Calu3 (cell line): ENCODE measurements around the gene TPH2. TPM values are rescaled to one million over a fixed set of nuclear protein-coding genes. Genes with fewer than 3 reads are reported as not detected.

Source experiments
- BruUV-seq: library from RNA; stranded (reverse); fragments of 400-500 nt; replicated peaks from 2 replicates; lab custom pipeline; 2021; lab: Mats Ljungman, UMichigan
- CTCF ChIA-PET: fragments of 300-600 bp; sonication (Branson Sonifier 250); formaldehyde crosslinking; loops from one replicate; lab custom pipeline; 2022; ENCODE audit warnings: antibody characterized with exemption; lab: Charles Lee
- DNase-seq: peaks from one replicate; pipeline ENCODE4 v3.0.0; 2022
- H3K27ac Mint-ChIP-seq: one replicate; pipeline ENCODE4 v1.8.0; 2022; ENCODE audit warnings: mixed read lengths; ENCODE audit not compliant: unreplicated experiment
- H3K27me3 Mint-ChIP-seq: one replicate; pipeline ENCODE4 v1.8.0; 2022; ENCODE audit warnings: mixed read lengths; ENCODE audit not compliant: unreplicated experiment
- H3K36me3 Mint-ChIP-seq: one replicate; pipeline ENCODE4 v1.8.0; 2022; ENCODE audit warnings: mild to moderate bottlenecking, moderate library complexity, mixed read lengths; ENCODE audit not compliant: insufficient read depth, unreplicated experiment
- H3K4me1 Mint-ChIP-seq: one replicate; pipeline ENCODE4 v1.8.0; 2022; ENCODE audit warnings: mild to moderate bottlenecking, low read depth, mixed read lengths; ENCODE audit not compliant: unreplicated experiment
- H3K4me3 Mint-ChIP-seq: one replicate; pipeline ENCODE4 v1.8.0; 2022; ENCODE audit warnings: mild to moderate bottlenecking, low read depth, moderate library complexity, mixed read lengths; ENCODE audit not compliant: unreplicated experiment
- H3K9me3 Mint-ChIP-seq: one replicate; pipeline ENCODE4 v1.8.0; 2022; ENCODE audit warnings: low read depth, mixed read lengths; ENCODE audit not compliant: unreplicated experiment
- CTCF ChIP-seq: fragments of 200-600 bp; IDR thresholded peaks from one replicate; pipeline ENCODE4 v1.8.0; 2022; ENCODE audit warnings: antibody characterized with exemption; ENCODE audit not compliant: unreplicated experiment
- intact Hi-C: fragments of 100-400 bp; cut with micrococcal nuclease; formaldehyde crosslinking; loops from one replicate; pipeline ENCODE4 v1.10.0; 2022; ENCODE audit not compliant: unreplicated experiment
- total RNA-seq: library from RNA; stranded (reverse); gene quantifications from 2 replicates; pipeline ENCODE4 v1.2.3, GENCODE V29; 2022

The TPH2 gene
- total RNA-seq, 1 experiment from 2014 or later: 0.38 TPM

GRCh38 chr12:71945883-71946282 lies 7.2 kb downstream of the TPH2 start:
- Mint-ChIP-seq H3K4me1 (no peaks in the 10 kb centered on the region), H3K4me3 (no peak overlapping the region), H3K9me3 (no peaks in the 10 kb centered on the region), H3K27me3 (peaks cover 11% of the 10 kb centered on the region), H3K27ac (no peak overlapping the region), H3K36me3 (no peaks in the 10 kb centered on the region)
- CTCF ChIA-PET: no interaction called here
- no TSS peak for BruUV-seq
- TF ChIP-seq CTCF: no peak
- no peak for DNase-seq
- intact Hi-C loops: no loop called here

GRCh38 chr12:71947645-71948105 lies 9.0 kb downstream of the TPH2 start:
- peaks cover 7% of the 10 kb centered on the region for H3K27me3 Mint-ChIP-seq
- no peaks in the 10 kb centered on the region for H3K36me3 Mint-ChIP-seq
- no peaks in the 10 kb centered on the region for H3K4me1 Mint-ChIP-seq
- no peaks in the 10 kb centered on the region for H3K9me3 Mint-ChIP-seq
- CTCF ChIA-PET: interaction anchor here (0.5 to 1.6 kb wide), 2 partner anchors 12 to 171 kb away, joined by 3 read pairs; no protein-coding TSS in a partner anchor
- DNase-seq: peak; percentile 69
- BruUV-seq: no TSS peak
- no peak overlapping the region for H3K27ac Mint-ChIP-seq
- intact Hi-C loops: no loop called here
- no peak overlapping the region for H3K4me3 Mint-ChIP-seq
- TF ChIP-seq CTCF: no peak

- Mint-ChIP-seq H3K27ac (no peak overlapping the region), H3K4me3 (no peak overlapping the region), H3K4me1 (no peaks in the 10 kb centered on the region), H3K27me3 (peaks cover 7% of the 10 kb centered on the region), H3K9me3 (no peaks in the 10 kb centered on the region), H3K36me3 (no peaks in the 10 kb centered on the region)
- intact Hi-C loops: no loop called here
- BruUV-seq: no TSS peak
- no peak for DNase-seq
- CTCF ChIA-PET: interaction anchor here (1.6 kb wide), 1 partner anchor 13 kb away, joined by 3 read pairs; no protein-coding TSS in a partner anchor
- no peak for TF ChIP-seq CTCF
Measured at GRCh38 chr12:71948390-71948789, 9.7 kb downstream of the TPH2 start.

GRCh38 chr12:71949646-71950045 lies 11.0 kb downstream of the TPH2 start:
- TF ChIP-seq CTCF: no peak
- intact Hi-C loops: no loop called here
- Mint-ChIP-seq H3K27ac (no peak overlapping the region), H3K4me1 (no peaks in the 10 kb centered on the region), H3K36me3 (no peaks in the 10 kb centered on the region), H3K4me3 (no peak overlapping the region), H3K9me3 (no peaks in the 10 kb centered on the region), H3K27me3 (peaks cover 7% of the 10 kb centered on the region)
- CTCF ChIA-PET: no interaction called here
- no TSS peak for BruUV-seq
- no peak for DNase-seq
